ES-I3 (cell line): ENCODE measurements around the gene KAZN.

ENCODE experiments used
- H3K36me3 ChIP-seq: 2 replicates; pipeline ENCODE4 v1.6.1; 2013; ENCODE audit warnings: mild to moderate bottlenecking, low read length, control low read depth, moderate library complexity; ENCODE audit not compliant: insufficient read depth
- H3K4me1 ChIP-seq: 2 replicates; pipeline ENCODE4 v1.6.1; 2013; ENCODE audit warnings: mild to moderate bottlenecking, control low read depth, low read length; ENCODE audit not compliant: insufficient read depth
- H3K9ac ChIP-seq: 2 replicates; pipeline ENCODE4 v1.6.1; 2013; ENCODE audit warnings: low read depth, mild to moderate bottlenecking, low read length, moderate library complexity
- H3K9me3 ChIP-seq: 2 replicates; pipeline ENCODE4 v1.6.1; 2013; ENCODE audit warnings: mild to moderate bottlenecking, low read length, moderate library complexity; ENCODE audit not compliant: control insufficient read depth, insufficient read depth

The KAZN gene

DNA sequence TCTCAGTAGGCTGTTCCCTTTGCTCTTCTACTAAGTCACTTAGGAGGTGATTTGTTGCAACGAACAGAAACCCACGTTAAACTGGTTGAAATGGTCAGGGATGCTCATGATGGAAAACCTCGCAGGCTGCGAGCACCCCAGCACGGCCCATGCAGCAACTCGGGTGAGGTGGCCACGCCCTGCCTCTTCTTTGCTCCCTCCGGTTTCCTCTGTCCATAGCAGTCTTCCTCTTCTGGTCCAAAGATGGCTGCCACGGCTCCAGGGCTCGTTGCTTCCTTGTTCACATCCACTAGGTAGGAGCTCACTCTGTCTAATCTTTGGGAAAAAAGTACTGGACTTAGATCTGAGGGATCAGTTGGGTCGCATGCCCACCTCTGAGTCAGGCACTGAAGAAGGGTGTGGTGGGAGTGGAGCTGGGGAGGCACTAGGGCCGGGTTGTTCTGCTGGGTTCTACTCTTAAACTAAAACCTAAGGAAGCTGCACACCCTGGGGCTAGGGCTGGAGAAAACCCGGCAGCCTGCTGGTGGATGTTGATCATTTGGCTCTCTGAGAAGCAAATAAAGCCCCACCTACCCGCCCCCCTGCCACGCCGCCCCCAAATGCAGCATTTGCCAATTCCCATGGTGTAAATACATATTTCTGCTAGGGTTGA lies 31.0 kb downstream of the KAZN start:
- Histone ChIP-seq H3K36me3 (no peaks in the 10 kb centered on the region), H3K9ac (no peak overlapping the region), H3K4me1 (peaks cover 6% of the 10 kb centered on the region)

DNA sequence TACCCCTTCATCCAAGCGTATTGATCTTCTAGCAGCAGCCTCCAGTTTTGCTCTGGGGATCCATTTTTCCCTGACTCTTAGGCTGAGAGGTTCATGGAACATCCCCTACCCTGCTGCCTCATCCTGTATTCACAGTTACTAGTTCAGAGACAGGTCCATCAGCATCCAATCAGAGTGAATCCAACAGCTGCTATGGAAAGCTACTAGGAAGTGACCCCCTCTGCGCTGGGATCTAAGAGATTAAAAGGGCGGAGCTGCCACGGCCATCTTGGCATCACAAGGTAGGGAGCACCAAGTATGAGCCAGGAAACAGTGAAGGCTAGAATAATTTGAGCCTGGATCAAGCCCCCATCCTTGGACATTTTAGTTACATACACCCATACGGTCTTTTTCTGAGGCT lies 32.5 kb downstream of the KAZN start:
- Histone ChIP-seq H3K4me1 (peaks cover 5% of the 10 kb centered on the region), H3K36me3 (no peaks in the 10 kb centered on the region), H3K9me3 (no peaks in the 10 kb centered on the region), H3K9ac (no peak overlapping the region)

More for the DNA sequence above, 31.0 kb downstream of the KAZN start:
- no peaks in the 10 kb centered on the region for H3K9me3 ChIP-seq

DNA sequence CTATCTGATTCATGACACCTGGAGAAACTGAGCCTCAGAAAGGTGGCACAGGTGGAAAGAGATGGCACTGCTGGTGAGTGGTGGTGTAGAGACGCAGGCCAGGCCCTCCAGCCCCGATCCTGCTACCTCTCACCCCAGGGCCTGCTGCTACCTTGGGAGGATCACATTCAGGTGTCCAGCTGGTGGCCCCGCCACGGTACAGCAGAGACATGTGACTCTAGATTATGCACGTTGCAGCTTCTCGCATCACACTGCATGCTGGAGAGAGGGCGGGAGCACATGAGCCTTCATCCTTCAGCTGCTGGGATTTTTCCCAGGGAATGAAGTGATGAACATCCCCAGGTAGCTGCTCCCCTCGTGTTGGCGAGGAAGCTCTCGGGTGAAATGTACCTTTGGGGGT lies 32.9 kb downstream of the KAZN start:
- peaks cover 5% of the 10 kb centered on the region for H3K4me1 ChIP-seq
- H3K9me3 ChIP-seq = no peaks in the 10 kb centered on the region
- H3K36me3 ChIP-seq = no peaks in the 10 kb centered on the region
- H3K9ac ChIP-seq = no peak overlapping the region

DNA sequence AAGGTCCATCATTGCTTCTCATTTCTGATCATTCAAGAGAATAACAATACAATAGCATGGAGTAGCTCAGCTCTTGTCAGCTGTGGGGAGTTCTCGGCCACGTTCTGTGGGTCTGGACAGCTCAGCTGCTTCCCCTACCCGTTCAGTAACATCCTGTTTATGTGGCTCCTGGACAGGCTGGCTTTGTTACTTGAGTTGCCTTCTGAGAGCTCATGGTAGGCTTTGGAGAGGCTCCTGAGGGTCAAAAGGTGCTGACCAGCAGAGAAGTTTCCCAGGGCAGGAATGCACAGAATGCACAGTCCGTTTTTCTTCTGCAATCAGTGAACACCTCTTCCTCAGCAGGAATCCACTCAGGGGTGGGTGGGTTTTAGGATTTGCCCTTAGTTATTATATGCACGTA lies 36.0 kb downstream of the KAZN start:
- Histone ChIP-seq H3K4me1 (no peaks in the 10 kb centered on the region; the same call in 1 of the 2 replicates), H3K9ac (no peak overlapping the region), H3K36me3 (no peaks in the 10 kb centered on the region), H3K9me3 (no peaks in the 10 kb centered on the region)

- Histone ChIP-seq H3K9me3 (no peaks in the 10 kb centered on the region), H3K36me3 (no peaks in the 10 kb centered on the region), H3K9ac (no peak overlapping the region)
Measured at GRCh38 chr1:14635421-14635820, 36.9 kb downstream of the KAZN start.

DNA sequence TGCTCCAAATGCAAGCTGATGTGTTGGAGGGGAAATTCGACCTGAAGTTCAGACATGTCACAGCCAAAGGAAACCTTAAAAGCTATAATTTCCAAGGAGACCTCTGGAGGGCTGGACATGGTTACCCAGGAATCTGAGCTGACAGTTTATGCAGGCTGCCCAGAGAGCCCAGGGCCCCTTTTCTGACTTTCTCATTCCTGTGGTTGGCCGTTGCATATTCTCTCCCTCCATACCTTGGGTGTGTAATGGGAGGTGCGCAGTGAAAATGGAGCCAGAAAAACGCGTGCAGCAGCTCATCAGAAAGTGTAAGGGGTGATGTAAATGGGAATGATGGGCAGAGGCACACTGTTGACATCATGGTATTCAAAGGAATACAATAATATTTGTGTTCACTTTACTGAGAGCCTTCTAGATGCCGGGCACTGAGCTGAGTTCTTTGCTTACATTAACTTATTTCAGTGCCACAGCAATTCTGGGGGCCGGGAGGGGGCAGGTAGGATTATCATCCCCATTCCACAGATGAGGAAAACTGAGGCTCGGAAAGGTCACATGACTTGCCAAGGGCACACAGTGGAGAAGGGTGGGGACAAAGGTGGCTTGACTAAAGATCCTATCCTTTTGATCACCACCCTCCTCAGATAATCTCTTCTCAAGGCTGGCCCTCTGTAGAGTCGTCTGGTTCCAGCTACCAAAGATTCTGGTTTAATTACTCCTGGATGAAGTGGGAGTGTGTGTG lies 38.6 kb downstream of the KAZN start:
- no peaks in the 10 kb centered on the region for H3K36me3 ChIP-seq
- H3K4me1 ChIP-seq = no peaks in the 10 kb centered on the region; the same call in 1 of the 2 replicates
- H3K9ac ChIP-seq = no peak overlapping the region
- no peaks in the 10 kb centered on the region for H3K9me3 ChIP-seq

More at GRCh38 chr1:14635421-14635820, 36.9 kb downstream of the KAZN start:
- H3K4me1 ChIP-seq = no peaks in the 10 kb centered on the region; the same call in 1 of the 2 replicates

DNA sequence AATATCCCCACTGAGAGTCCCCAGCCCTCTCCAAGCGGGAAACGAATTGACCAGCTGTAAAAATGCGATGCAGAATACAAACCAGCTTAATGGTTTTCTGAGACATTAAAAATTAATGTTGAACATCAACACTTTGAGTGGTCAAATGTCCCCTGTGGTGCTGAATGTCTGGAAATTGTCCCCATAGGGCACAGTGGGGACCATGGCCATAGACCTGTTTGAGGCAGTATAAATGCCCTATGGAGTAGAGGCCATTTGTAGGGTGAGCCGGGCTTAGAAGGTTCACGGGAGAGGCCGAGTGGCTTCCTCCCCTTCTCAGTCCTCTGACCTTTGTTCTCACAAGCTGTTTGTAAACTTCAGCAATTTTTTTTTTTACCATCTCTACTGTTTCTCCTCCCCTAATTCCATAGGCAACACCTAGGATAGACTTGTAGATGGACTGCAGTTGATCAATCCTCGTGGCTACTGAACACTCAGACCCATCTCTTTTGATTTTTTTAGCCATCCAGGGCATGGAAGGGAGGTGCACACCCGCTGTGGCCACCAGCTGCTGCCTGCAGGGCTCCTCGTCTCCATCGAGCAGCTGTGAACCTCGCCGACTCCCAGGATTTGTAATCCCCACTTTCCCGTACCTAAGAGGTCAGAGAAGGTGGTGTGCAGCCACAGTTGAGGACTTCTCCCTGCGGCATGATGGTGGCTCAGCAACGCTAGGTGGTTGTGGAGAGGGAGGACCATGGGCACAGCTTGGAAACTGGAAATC lies 41.0 kb downstream of the KAZN start:
- peaks cover 6% of the 10 kb centered on the region; the same call in 1 of the 2 replicates for H3K9me3 ChIP-seq
- no peaks in the 10 kb centered on the region for H3K4me1 ChIP-seq
- no peaks in the 10 kb centered on the region for H3K36me3 ChIP-seq
- no peak overlapping the region for H3K9ac ChIP-seq

GRCh38 chr1:14642712-14643111 lies 44.2 kb downstream of the KAZN start:
- Histone ChIP-seq H3K4me1 (0 out of 2 replicates have a peak, but pooled peaks cover 2% of the 10 kb centered on the region), H3K36me3 (no peaks in the 10 kb centered on the region), H3K9ac (no peak overlapping the region), H3K9me3 (peaks cover 6% of the 10 kb centered on the region; the same call in 1 of the 2 replicates)

DNA sequence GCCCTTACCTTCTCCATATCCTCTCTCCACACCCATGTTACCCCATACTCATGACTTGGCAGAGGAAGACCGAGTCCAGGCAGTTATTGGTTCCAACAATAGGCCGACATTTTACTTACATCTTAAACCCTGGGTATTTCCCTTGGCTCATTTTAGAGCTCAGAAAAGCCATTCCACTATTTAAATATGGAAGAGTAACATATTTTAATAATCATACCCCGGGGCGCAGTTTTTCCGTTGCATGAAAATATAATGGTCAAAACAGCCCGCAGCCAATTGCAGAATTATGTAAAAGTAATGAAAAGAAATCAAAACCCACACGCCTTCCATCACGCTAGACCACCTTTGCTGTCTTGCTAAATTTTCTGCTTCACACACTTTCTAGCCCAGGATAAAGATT lies 48.5 kb downstream of the KAZN start:
- Histone ChIP-seq H3K9me3 (peaks cover 6% of the 10 kb centered on the region; the same call in 1 of the 2 replicates), H3K4me1 (peaks cover 10% of the 10 kb centered on the region; the same call in 1 of the 2 replicates), H3K9ac (no peak overlapping the region), H3K36me3 (no peaks in the 10 kb centered on the region)

- Histone ChIP-seq H3K4me1 (peaks cover 10% of the 10 kb centered on the region; the same call in 1 of the 2 replicates), H3K9ac (no peak overlapping the region), H3K36me3 (no peaks in the 10 kb centered on the region), H3K9me3 (peaks cover 5% of the 10 kb centered on the region; the same call in 1 of the 2 replicates)
Measured at GRCh38 chr1:14647777-14648176, 49.3 kb downstream of the KAZN start.

GRCh38 chr1:14648391-14648790 lies 49.9 kb downstream of the KAZN start:
- no peak overlapping the region for H3K9ac ChIP-seq
- H3K9me3 ChIP-seq = peaks cover 2% of the 10 kb centered on the region; the same call in 1 of the 2 replicates
- no peaks in the 10 kb centered on the region for H3K36me3 ChIP-seq
- peaks cover 10% of the 10 kb centered on the region; the same call in 1 of the 2 replicates for H3K4me1 ChIP-seq

- Histone ChIP-seq H3K9me3 (no peaks in the 10 kb centered on the region; the same call in 1 of the 2 replicates), H3K4me1 (peaks cover 10% of the 10 kb centered on the region; the same call in 1 of the 2 replicates), H3K9ac (no peak overlapping the region), H3K36me3 (no peaks in the 10 kb centered on the region)
Measured at GRCh38 chr1:14648896-14649855, 50.7 kb downstream of the KAZN start.

DNA sequence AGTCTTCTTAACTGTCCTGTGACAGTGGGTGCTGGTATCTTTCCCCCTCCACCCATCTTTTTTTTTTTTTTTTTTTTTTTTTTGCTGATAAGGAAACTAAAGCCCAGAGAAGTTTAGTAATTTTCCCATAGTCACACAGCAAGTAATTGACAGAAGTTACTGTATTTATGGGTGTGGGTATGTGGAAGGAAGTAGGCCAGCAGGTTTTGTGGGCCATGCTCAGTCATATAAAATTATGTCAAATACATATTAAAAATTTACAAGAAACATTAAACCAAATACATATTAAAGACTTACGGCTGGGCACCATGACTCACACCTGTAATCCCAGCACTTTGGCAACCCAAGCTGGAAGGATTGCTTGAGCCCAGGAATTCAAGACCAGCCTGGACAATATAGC lies 51.5 kb downstream of the KAZN start:
- H3K9me3 ChIP-seq = no peaks in the 10 kb centered on the region; the same call in 1 of the 2 replicates
- H3K4me1 ChIP-seq = peaks cover 10% of the 10 kb centered on the region; the same call in 1 of the 2 replicates
- H3K9ac ChIP-seq = no peak overlapping the region
- no peaks in the 10 kb centered on the region for H3K36me3 ChIP-seq
